HTR-8/SVneo (cell line): Measurements from ENCODE around the gene NTSR2.
A peak's percentile ranks its signal among the peaks of the same experiment; 100 is the strongest.

Experiments used
- DNase-seq: peaks from one replicate; pipeline ENCODE4 v3.0.0; 2011; ENCODE audit warnings: low spot score, mixed read lengths; ENCODE audit not compliant: insufficient read length
- FAIRE-seq: peaks from 2 replicates; lab custom pipeline; 2011; peaks lifted over from hg19 to GRCh38; lab: Jason Lieb, UNC

NTSR2 gene

GRCh38 chr2:11699686-11700670 lies 30.0 kb upstream of the NTSR2 start:
- DNase-seq (no peak), FAIRE-seq (no peak)

GRCh38 chr2:11698009-11698922 lies 28.3 kb upstream of the NTSR2 start:
- DNase-seq (no peak), FAIRE-seq (no peak)

DNA sequence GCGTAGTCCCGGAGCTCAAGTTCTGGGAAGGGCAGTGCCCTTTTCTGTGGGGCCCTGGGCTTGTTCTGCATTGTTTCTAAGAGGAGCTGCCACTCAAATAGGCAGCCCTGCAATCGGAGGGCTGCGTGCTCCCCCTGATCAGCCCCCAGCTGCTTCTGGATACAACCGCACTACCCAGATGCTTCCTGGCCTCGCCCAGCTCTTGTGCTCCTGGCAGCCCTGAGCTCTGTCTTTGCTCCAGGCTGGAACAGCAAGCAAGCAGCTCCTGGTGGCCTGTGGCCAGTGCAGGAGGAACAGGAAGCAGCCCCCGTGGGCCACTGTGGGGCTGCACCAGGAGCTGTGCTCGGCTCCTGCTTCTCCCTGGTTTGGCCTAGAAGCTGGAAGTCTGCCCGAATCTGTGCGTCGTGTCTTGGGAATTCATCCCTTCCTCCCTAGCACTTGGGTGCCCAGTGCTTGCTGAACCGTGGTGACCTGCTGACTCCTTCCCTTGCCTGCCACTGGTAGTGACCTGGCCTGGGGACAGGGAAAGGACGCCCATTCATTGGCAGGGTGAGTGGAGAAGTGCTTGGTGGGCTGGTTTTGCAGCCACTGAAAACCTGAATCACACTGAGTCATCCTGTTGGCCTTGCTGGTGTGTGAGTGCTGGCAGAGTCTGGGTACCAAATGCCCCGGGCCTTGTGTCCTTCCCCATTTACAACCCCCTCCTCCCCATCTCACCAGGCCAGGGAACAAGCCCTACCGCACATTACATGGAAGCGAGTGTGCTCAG lies 27.3 kb upstream of the NTSR2 start:
- FAIRE-seq, result peak; percentile 48
- peak; percentile 51 for DNase-seq

- FAIRE-seq (no peak), DNase-seq (no peak)
Measured at GRCh38 chr2:11696736-11697102, 26.7 kb upstream of the NTSR2 start.

- FAIRE-seq, result no peak
Measured at GRCh38 chr2:11695576-11695975, 25.6 kb upstream of the NTSR2 start.

DNA sequence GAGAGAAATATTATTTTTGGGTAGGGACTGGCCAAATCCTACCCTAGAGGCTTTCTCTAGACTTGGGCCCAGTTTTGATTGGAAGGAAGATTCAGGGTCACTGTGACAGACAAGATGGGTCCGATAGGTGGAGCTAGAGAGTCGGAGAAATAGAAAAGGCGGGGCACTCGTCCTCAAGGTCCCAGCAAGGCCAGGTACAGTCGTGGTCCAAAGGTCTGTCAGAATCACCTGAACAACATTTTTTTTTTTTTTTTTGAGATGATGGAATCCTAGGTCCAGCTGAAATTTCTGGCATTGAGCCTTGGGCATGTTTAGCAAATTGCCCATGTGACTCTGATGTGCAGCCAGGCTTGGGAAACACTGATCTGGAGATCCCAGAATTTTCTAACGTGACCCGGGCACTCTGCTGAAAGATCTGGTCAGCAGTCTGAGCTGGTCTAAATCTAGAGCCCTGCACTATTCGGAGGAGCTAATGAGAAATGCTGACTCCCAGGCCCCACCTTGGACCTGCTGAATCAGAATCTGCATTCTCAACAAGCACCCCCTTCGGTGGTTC lies 23.0 kb upstream of the NTSR2 start:
- DNase-seq (peak; percentile 73), FAIRE-seq (no peak)

More at GRCh38 chr2:11695576-11695975, 25.6 kb upstream of the NTSR2 start:
- DNase-seq, result no peak

GRCh38 chr2:11691076-11691660 lies 21.2 kb upstream of the NTSR2 start:
- no peak for FAIRE-seq

GRCh38 chr2:11688222-11689069 lies 18.5 kb upstream of the NTSR2 start:
- FAIRE-seq (no peak), DNase-seq (peak; percentile 85)

More at GRCh38 chr2:11691076-11691660, 21.2 kb upstream of the NTSR2 start:
- no peak for DNase-seq

DNA sequence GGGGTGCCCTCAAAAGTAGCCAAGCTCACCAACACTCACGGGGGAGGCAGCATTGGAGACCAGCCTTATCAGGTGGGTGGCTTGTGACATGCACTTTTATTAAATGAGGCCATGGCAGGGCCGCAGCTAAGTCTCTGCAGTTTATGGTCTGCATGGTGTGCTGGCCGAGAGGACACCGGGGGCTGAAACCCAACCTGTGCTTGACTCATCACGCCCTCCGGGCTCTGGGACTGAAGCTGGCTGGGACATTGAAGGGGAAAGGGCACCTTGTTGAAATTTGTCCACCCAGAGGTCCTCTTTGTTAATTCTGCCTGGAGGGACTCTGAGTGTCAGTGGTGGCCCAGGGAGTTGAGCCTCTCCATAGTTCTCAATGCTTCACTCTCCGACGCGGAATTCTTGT lies 17.7 kb upstream of the NTSR2 start:
- no peak for DNase-seq
- FAIRE-seq, result no peak

- FAIRE-seq, result no peak
- DNase-seq, result no peak
Measured at GRCh38 chr2:11685906-11686470, 16.0 kb upstream of the NTSR2 start.

DNA sequence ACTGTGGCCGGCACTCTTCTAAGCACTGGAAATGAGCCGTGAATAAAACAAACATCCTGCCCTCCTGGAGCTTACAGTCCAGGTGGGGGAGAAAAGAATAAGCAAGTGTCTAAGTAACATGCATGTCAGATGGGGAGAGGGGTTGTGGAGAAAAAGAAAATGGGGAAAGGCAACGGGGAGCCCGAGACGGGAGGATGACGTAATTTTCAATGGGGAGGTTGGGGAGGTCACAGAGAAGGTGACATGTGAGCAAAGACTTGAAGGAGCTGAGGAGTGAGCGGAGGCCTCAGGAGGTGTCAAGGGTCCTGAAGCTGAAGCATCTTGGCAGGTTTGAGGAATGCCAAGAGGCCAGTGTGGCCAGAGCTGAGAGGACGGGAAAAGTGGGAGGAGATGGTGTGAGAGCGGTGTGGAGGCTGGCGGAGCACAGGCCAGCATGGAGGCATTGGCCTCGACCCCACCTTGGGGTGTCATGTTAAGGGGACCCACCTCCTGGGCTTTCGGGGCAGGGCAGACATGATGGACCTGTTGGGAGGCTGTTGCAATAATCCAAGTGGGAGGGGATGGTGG lies 15.0 kb upstream of the NTSR2 start:
- DNase-seq, result no peak
- no peak for FAIRE-seq

DNA sequence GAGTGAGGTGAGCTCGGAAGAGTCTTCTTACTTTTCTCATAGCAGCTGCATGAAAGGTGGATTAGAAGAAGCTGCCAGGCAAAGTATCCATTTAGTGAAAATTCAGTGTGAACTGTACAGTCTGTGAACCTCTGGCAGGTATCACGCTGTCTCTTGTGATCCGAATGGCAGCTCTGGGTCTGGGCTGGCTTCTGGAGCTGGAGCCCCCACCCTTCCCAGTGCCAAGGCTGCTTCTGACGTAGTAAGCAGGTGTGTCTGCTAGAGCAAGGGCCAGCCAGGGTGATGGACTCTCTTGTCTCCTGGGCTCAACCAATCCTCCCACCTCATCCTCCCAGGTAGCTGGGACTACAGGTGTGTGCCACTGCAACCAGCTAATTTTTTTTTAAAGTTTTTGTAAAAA lies 14.0 kb upstream of the NTSR2 start:
- FAIRE-seq (no peak), DNase-seq (no peak)

DNA sequence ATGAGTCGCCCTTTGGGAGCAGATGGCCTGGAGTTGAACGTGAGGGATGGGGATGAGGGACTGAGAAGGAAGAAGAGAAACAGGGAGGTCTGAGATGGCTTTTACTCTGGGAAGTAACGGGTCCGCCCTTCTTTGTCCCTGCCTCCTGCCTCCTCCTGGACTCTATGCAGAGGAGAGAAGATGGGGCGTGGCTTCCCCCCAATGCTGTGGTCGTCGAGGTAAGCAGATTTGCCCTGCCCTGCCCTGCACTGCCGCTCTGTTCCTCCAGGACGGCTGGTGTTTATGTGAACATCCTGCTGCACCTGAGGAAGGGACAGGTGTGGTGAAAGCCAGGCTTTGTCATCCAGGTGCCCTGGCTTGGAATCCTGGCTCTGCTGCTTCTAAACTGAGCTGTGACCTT lies 13.5 kb upstream of the NTSR2 start:
- no peak for FAIRE-seq
- DNase-seq, result no peak

- no peak for FAIRE-seq
- DNase-seq, result no peak
Measured at GRCh38 chr2:11682590-11682915, 12.6 kb upstream of the NTSR2 start.

GRCh38 chr2:11681722-11682589 lies 12.0 kb upstream of the NTSR2 start:
- FAIRE-seq, result no peak

GRCh38 chr2:11680901-11681721 lies 11.1 kb upstream of the NTSR2 start:
- DNase-seq, result no peak
- no peak for FAIRE-seq

More at GRCh38 chr2:11681722-11682589, 12.0 kb upstream of the NTSR2 start:
- peak; percentile 82 for DNase-seq
